GM23248 (cell line): Measurements from ENCODE around the gene GIMD1. TPM values are rescaled to one million over a fixed set of nuclear protein-coding genes. Genes with fewer than 3 reads are reported as not detected.
A peak's percentile ranks its signal among the peaks of the same experiment; 100 is the strongest.

Experiments
- DNase-seq: peaks from one replicate; pipeline ENCODE4 v3.0.0-alpha.2; 2015
- H2AFZ ChIP-seq: fragments of 200-600 bp; sonication (generic); 2 replicates; pipeline ENCODE4 v1.6.1; 2016; ENCODE audit warnings: antibody characterized with exemption
- H3F3A ChIP-seq: fragments of 200-600 bp; sonication (generic); 2 replicates; pipeline ENCODE4 v1.6.1; 2016; ENCODE audit warnings: mild to moderate bottlenecking, antibody characterized with exemption, mixed run types; ENCODE audit not compliant: insufficient read depth
- H3K27ac ChIP-seq: fragments of 200-600 bp; sonication (generic); 2 replicates; pipeline ENCODE4 v1.5.1; 2016; ENCODE audit warnings: mild to moderate bottlenecking
- H3K27me3 ChIP-seq: fragments of 200-600 bp; sonication (generic); replicated peaks from 2 replicates; pipeline ENCODE4 v1.6.1; 2016; ENCODE audit warnings: mild to moderate bottlenecking; ENCODE audit not compliant: insufficient read depth
- H3K36me3 ChIP-seq: fragments of 200-600 bp; sonication (generic); 2 replicates; pipeline ENCODE4 v1.6.1; 2016; ENCODE audit warnings: low read depth, mild to moderate bottlenecking
- H3K4me1 ChIP-seq: fragments of 200-600 bp; sonication (generic); 2 replicates; pipeline ENCODE4 v1.6.1; 2016; ENCODE audit warnings: mild to moderate bottlenecking; ENCODE audit not compliant: insufficient read depth
- H3K4me2 ChIP-seq: fragments of 200-600 bp; sonication (generic); one replicate; pipeline ENCODE4 v1.6.1; 2016; ENCODE audit warnings: mild to moderate bottlenecking; ENCODE audit not compliant: unreplicated experiment
- H3K4me3 ChIP-seq: fragments of 200-600 bp; sonication (generic); 2 replicates; pipeline ENCODE4 v1.5.1; 2016; ENCODE audit warnings: mild to moderate bottlenecking
- H3K79me2 ChIP-seq: fragments of 200-600 bp; sonication (generic); 2 replicates; pipeline ENCODE4 v1.6.1; 2016; ENCODE audit warnings: mild to moderate bottlenecking; ENCODE audit not compliant: insufficient read depth
- H3K9ac ChIP-seq: fragments of 200-600 bp; sonication (generic); 2 replicates; pipeline ENCODE4 v1.6.1; 2016; ENCODE audit warnings: mild to moderate bottlenecking
- H3K9me2 ChIP-seq: fragments of 200-600 bp; sonication (generic); 2 replicates; pipeline ENCODE4 v1.6.1; 2016; ENCODE audit warnings: mixed run types, mild to moderate bottlenecking, moderate library complexity; ENCODE audit not compliant: insufficient read depth
- H3K9me3 ChIP-seq: fragments of 200-600 bp; sonication (generic); one replicate; pipeline ENCODE4 v1.6.1; 2017; ENCODE audit warnings: low read depth
- H4K20me1 ChIP-seq: fragments of 200-600 bp; sonication (generic); 2 replicates; pipeline ENCODE4 v1.6.0; 2016; ENCODE audit not compliant: insufficient read depth
- EZH2 ChIP-seq: fragments of 200-600 bp; sonication (generic); IDR thresholded peaks from 2 replicates; pipeline ENCODE4 v1.6.1; 2018; ENCODE audit warnings: antibody characterized with exemption, mild to moderate bottlenecking; ENCODE audit not compliant: insufficient read depth, poor library complexity, severe bottlenecking
- EZH2phosphoT487 ChIP-seq: fragments of 200-600 bp; sonication (generic); IDR thresholded peaks from 2 replicates; pipeline ENCODE4 v1.6.1; 2018; ENCODE audit warnings: antibody characterized with exemption, moderate library complexity, mild to moderate bottlenecking, low read depth; ENCODE audit not compliant: insufficient read depth
- WGBS, 2 experiments: methylation state at CpG; one replicate each; pipeline ENCODE4 v1.1.6; 2015 to 2017; ENCODE audit warnings: low lambda C conversion rate in 2 of 2, low coverage in 1 of 2; ENCODE audit errors: missing lambda C conversion rate in 2 of 2; 5-methylcytosine and 5-hydroxymethylcytosine counted together
- in situ Hi-C: fragments of 300-500 bp; cut with MboI; formaldehyde crosslinking; loops from 2 replicates; pipeline ENCODE4 v1.15.0; 2020
- polyA plus RNA-seq: library from polyadenylated mRNA; unstranded; fragments of >200 nt; fragmentation: Nextera tagmentation; extraction: Ambion mirVana; gene quantifications from 2 replicates; pipeline ENCODE4 v1.2.1, GENCODE V29; 2016
- total RNA-seq: library from RNA; depleted of rRNA; stranded (reverse); fragments of >200 nt; shearing (Covaris generic); gene quantifications from 2 replicates; pipeline ENCODE4 v1.2.3, GENCODE V29; 2014

The GIMD1 gene
- total and polyA plus RNA-seq, 2 experiments from 2014 or later, result not detected

GRCh38 chr4:106334741-106335470 lies 33.7 kb downstream of the GIMD1 start:
- H3K4me3 ChIP-seq, result no peak overlapping the region
- no peaks in the 10 kb centered on the region for H3F3A ChIP-seq
- H3K27me3 ChIP-seq, result no peaks in the 10 kb centered on the region
- WGBS, 2 experiments, result 56 to 60% methylated on average over 1 of the region's 1 CpG
- peaks cover 77% of the 10 kb centered on the region for H3K36me3 ChIP-seq
- H3K9me3 ChIP-seq, result no peaks in the 10 kb centered on the region
- DNase-seq, result no peak
- TF ChIP-seq EZH2 (no peak), EZH2phosphoT487 (no peak)
- peaks cover 56% of the 10 kb centered on the region for H3K79me2 ChIP-seq
- 0 out of 2 replicates have a peak, but pooled peaks cover 5% of the 10 kb centered on the region for H3K4me1 ChIP-seq
- no peaks in the 10 kb centered on the region for H4K20me1 ChIP-seq
- no peak overlapping the region for H3K27ac ChIP-seq
- H3K9me2 ChIP-seq, result no peaks in the 10 kb centered on the region
- in situ Hi-C loops, result no loop called here
- H2AFZ ChIP-seq, result no peak overlapping the region
- no peak overlapping the region for H3K4me2 ChIP-seq
- no peak overlapping the region for H3K9ac ChIP-seq

- 98% methylated on average over 5 of the region's 5 CpGs for WGBS, 2 experiments
- Histone ChIP-seq H3K36me3 (peaks cover 70% of the 10 kb centered on the region), H3K4me2 (no peak overlapping the region), H3K4me1 (0 out of 2 replicates have a peak, but pooled peaks cover 5% of the 10 kb centered on the region), H3K9ac (no peak overlapping the region), H3K27me3 (no peaks in the 10 kb centered on the region), H3K27ac (no peak overlapping the region), H2AFZ (no peak overlapping the region), H3K79me2 (peaks cover 42% of the 10 kb centered on the region), H3F3A (peaks cover 6% of the 10 kb centered on the region), H4K20me1 (no peaks in the 10 kb centered on the region), H3K9me3 (no peaks in the 10 kb centered on the region), H3K9me2 (no peaks in the 10 kb centered on the region), H3K4me3 (no peak overlapping the region)
- no peak for DNase-seq
- TF ChIP-seq EZH2phosphoT487, result no peak
- no peak for TF ChIP-seq EZH2
- in situ Hi-C loops, result no loop called here
Measured at GRCh38 chr4:106333186-106333585, 35.4 kb downstream of the GIMD1 start.

GRCh38 chr4:106329041-106329618 lies 39.4 kb downstream of the GIMD1 start:
- H3K4me1 ChIP-seq, result peaks cover 32% of the 10 kb centered on the region
- H3K4me2 ChIP-seq, result no peak overlapping the region
- H3K9me3 ChIP-seq, result no peaks in the 10 kb centered on the region
- WGBS, 2 experiments, result 0 to 8% methylated on average over 1 of the region's 1 CpG
- H2AFZ ChIP-seq, result no peak overlapping the region
- H3K4me3 ChIP-seq, result no peak overlapping the region
- no peaks in the 10 kb centered on the region for H3K9me2 ChIP-seq
- peak; percentile 65 for DNase-seq
- H3K9ac ChIP-seq, result no peak overlapping the region
- H4K20me1 ChIP-seq, result no peaks in the 10 kb centered on the region
- in situ Hi-C loops, result no loop called here
- H3K27me3 ChIP-seq, result no peaks in the 10 kb centered on the region
- TF ChIP-seq EZH2phosphoT487 (no peak), EZH2 (no peak)
- peaks cover 22% of the 10 kb centered on the region for H3F3A ChIP-seq
- peaks cover 61% of the 10 kb centered on the region for H3K36me3 ChIP-seq
- H3K79me2 ChIP-seq, result peaks cover 32% of the 10 kb centered on the region
- no peak overlapping the region for H3K27ac ChIP-seq

DNA sequence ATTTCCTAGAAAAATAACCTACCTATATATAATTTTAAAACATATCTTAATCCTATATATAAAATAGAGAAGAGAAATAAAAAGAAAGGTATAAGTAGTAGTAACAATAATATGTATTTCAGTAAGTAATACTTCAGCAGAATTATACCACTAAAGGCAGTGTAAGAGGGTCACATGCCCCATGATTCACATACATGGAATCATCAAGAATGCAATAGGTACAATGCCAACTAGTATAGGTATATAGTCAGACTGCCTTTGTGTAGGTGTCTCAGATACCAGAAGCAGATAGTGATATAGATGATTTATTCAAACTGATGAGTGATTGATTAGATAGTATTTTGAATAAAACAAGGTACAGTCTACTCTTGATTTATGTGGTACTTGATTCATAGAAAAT lies 42.8 kb downstream of the GIMD1 start:
- no peaks in the 10 kb centered on the region for H3K27me3 ChIP-seq
- peak; percentile 20 for DNase-seq
- no peak for TF ChIP-seq EZH2phosphoT487
- no peak for TF ChIP-seq EZH2
- no peak overlapping the region for H3K4me3 ChIP-seq
- H3K9ac ChIP-seq, result no peak overlapping the region
- peaks cover 35% of the 10 kb centered on the region for H3K36me3 ChIP-seq
- peaks cover 32% of the 10 kb centered on the region for H3K4me1 ChIP-seq
- no peak overlapping the region for H3K27ac ChIP-seq
- no peaks in the 10 kb centered on the region for H3K9me2 ChIP-seq
- H4K20me1 ChIP-seq, result no peaks in the 10 kb centered on the region
- H3K9me3 ChIP-seq, result no peaks in the 10 kb centered on the region
- peaks cover 22% of the 10 kb centered on the region for H3F3A ChIP-seq
- H2AFZ ChIP-seq, result no peak overlapping the region
- H3K79me2 ChIP-seq, result peaks cover 50% of the 10 kb centered on the region
- no peak overlapping the region for H3K4me2 ChIP-seq
- in situ Hi-C loops, result no loop called here
